Neutrophil (primary cell): Measurements from ENCODE around the gene RS1.
A peak's percentile ranks its signal among the peaks of the same experiment; 100 is the strongest.

Experiments used
- H3K27ac ChIP-seq: fragments of 200-600 bp; sonication (generic); 2 replicates; pipeline ENCODE4 v1.5.1; 2016; ENCODE audit warnings: mild to moderate bottlenecking, moderate library complexity
- H3K27me3 ChIP-seq: fragments of 200-600 bp; sonication (generic); 2 replicates; pipeline ENCODE4 v1.6.0; 2016; ENCODE audit warnings: mild to moderate bottlenecking
- H3K36me3 ChIP-seq: fragments of 200-600 bp; sonication (generic); 2 replicates; pipeline ENCODE4 v1.5.1; 2017
- H3K4me1 ChIP-seq, 2 experiments: fragments of 200-600 bp in 1 of 2; sonication (generic) in 1 of 2; 1 replicate in 1 of 2; 2 replicates in 1 of 2; pipeline versions ENCODE4 v1.5.1 to v1.6.1; 2013 to 2016; ENCODE audit warnings: low read depth in 1 of 2, low read length in 1 of 2, mild to moderate bottlenecking in 1 of 2, moderate library complexity in 1 of 2; ENCODE audit not compliant: control insufficient read depth in 1 of 2, insufficient read depth in 1 of 2
- H3K4me3 ChIP-seq, 2 experiments: fragments of 200-600 bp in 1 of 2; sonication (generic) in 1 of 2; 1 replicate in 1 of 2; 2 replicates in 1 of 2; pipeline ENCODE4 v1.5.1; 2013 to 2016; ENCODE audit warnings: low read depth in 1 of 2, low read length in 1 of 2, mild to moderate bottlenecking in 1 of 2, moderate library complexity in 1 of 2
- H3K9me3 ChIP-seq: fragments of 200-600 bp; sonication (generic); 2 replicates; pipeline ENCODE4 v1.5.1; 2016
- TF ChIP-seq, protein P1 (sequence below): fragments of 200-600 bp; sonication (generic); IDR thresholded peaks from 2 replicates; pipeline ENCODE4 v1.5.1; 2016; ENCODE audit warnings: antibody characterized with exemption

The RS1 gene

DNA sequence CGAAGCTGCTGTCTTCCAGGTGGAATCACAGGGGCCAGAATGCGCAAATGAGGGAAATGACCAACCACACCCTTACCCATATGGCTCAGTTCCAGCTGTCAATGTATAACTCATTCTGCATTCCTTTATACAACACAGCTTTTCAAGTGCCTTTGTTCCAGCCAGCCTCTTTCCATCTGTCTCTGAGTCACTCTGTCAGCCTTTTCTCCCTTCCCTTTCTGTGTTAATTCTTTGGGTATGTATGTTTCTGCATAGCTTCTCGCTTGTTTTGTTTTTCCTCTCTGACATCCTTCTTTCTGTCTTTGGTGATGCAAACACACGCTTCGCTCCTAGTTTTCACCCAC, 54.5 kb downstream of the RS1 start:
- H3K27ac ChIP-seq: peak overlapping the region; percentile 73
- TF ChIP-seq, protein P1, sequence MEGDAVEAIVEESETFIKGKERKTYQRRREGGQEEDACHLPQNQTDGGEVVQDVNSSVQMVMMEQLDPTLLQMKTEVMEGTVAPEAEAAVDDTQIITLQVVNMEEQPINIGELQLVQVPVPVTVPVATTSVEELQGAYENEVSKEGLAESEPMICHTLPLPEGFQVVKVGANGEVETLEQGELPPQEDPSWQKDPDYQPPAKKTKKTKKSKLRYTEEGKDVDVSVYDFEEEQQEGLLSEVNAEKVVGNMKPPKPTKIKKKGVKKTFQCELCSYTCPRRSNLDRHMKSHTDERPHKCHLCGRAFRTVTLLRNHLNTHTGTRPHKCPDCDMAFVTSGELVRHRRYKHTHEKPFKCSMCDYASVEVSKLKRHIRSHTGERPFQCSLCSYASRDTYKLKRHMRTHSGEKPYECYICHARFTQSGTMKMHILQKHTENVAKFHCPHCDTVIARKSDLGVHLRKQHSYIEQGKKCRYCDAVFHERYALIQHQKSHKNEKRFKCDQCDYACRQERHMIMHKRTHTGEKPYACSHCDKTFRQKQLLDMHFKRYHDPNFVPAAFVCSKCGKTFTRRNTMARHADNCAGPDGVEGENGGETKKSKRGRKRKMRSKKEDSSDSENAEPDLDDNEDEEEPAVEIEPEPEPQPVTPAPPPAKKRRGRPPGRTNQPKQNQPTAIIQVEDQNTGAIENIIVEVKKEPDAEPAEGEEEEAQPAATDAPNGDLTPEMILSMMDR: no peak
- no peaks in the 10 kb centered on the region for H3K27me3 ChIP-seq
- peaks cover 4% of the 10 kb centered on the region for H3K36me3 ChIP-seq
- no peaks in the 10 kb centered on the region for H3K9me3 ChIP-seq
- H3K4me3 ChIP-seq: peak overlapping the region in 1 of 2 experiments; percentile 31
- H3K4me1 ChIP-seq: peaks cover 22 to 25% of the 10 kb centered on the region in 2 experiments

DNA sequence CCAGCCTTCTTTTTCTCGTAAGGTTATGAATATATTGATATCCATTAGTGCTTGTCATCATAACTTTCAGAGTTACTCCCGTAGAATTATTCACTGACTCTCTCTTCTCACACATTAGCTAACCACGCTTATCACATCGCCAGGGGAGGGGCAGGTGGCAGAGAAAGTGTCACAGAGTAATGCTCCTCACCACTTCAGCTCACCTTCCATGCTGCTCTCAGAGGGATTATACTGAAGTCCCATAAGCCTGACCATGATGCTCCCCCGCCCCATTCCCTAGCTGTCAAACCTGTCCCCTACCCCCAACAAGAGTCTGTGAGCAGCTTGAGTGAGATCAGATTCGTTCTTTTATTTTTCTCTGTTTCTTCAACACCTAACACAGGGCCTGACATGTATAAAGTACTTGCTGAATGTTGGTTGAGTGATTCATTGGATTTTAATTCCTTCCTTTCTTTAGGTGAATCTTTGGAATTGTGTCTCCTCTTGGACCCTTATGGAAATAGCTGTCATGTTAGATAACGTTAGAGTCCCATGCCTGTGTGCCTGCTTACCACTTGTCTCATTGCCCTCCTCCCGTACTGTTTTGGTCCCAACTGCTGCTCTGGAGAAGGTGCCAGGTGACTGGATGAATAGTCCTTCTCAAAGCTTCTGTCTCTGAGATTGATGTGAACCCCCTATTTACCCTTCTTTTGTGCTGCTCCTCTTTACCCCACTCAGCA, 55.1 kb downstream of the RS1 start:
- peak overlapping the region in 1 of 2 experiments; percentile 31 for H3K4me3 ChIP-seq
- TF ChIP-seq, protein P1: no peak
- H3K27ac ChIP-seq: peak overlapping the region; percentile 73
- no peaks in the 10 kb centered on the region for H3K27me3 ChIP-seq
- H3K9me3 ChIP-seq: no peaks in the 10 kb centered on the region
- H3K4me1 ChIP-seq: peaks cover 22 to 25% of the 10 kb centered on the region in 2 experiments
- peaks cover 4% of the 10 kb centered on the region for H3K36me3 ChIP-seq

GRCh38 chrX:18613930-18614639, 57.8 kb downstream of the RS1 start:
- peaks cover 22 to 32% of the 10 kb centered on the region in 2 experiments for H3K4me1 ChIP-seq
- H3K9me3 ChIP-seq: no peaks in the 10 kb centered on the region
- no peak overlapping the region for H3K27ac ChIP-seq
- TF ChIP-seq, protein P1: no peak
- no peaks in the 10 kb centered on the region for H3K27me3 ChIP-seq
- H3K36me3 ChIP-seq: peaks cover 16% of the 10 kb centered on the region
- H3K4me3 ChIP-seq: no peak overlapping the region

DNA sequence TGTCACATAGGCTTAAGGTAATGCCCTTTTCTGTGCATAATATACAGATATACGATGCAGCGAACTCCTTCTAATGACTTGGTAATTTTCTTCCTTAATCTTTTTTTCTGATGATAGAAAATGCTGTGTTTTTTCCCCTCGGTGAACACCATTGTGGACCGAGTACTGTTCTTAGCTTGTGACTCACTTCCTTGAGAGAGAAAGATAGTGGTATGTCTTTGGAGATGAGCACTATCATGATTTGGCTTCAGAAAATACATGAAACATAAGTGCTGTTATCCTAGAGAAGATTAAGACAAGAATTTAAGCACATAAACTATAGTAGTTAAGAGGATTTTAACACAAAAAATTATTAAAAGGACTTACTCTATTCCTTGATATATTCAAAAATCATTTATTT, 63.9 kb downstream of the RS1 start:
- no peak overlapping the region for H3K4me3 ChIP-seq
- H3K9me3 ChIP-seq: no peaks in the 10 kb centered on the region
- H3K27me3 ChIP-seq: no peaks in the 10 kb centered on the region
- H3K4me1 ChIP-seq: peaks cover 0 to 7% of the 10 kb centered on the region in 2 experiments
- H3K27ac ChIP-seq: no peak overlapping the region
- H3K36me3 ChIP-seq: peaks cover 45% of the 10 kb centered on the region
- TF ChIP-seq, protein P1: no peak

DNA sequence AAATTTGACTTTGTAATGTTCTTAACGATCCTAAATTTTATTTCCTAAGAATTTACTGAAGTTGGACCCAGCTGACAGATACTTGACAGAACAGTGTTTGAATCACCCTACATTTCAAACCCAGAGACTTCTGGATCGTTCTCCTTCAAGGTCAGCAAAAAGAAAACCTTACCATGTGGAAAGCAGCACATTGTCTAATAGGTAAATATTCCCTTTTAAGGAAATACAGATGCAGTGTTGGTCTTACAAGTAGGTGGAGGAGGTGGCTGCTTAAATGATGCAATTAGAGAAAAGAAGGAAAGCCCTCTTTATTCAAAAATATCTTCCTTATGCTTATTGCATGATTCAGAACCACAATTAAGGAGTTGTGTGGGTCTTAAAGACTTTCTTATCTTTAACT, 73.5 kb downstream of the RS1 start:
- TF ChIP-seq, protein P1: no peak
- H3K36me3 ChIP-seq: peaks cover 19% of the 10 kb centered on the region

More for the DNA sequence above, 73.5 kb downstream of the RS1 start:
- no peaks in the 10 kb centered on the region for H3K4me1 ChIP-seq
- no peaks in the 10 kb centered on the region for H3K27me3 ChIP-seq
- no peaks in the 10 kb centered on the region for H3K9me3 ChIP-seq
- H3K4me3 ChIP-seq: no peak overlapping the region
- no peak overlapping the region for H3K27ac ChIP-seq
